Lower lobe of right lung (tissue), 2 donors: Measurements from ENCODE around the gene ZNF592. TPM values are rescaled to one million over a fixed set of nuclear protein-coding genes. Genes with fewer than 3 reads are reported as not detected.
"Not testable (repeated sequence)": the region's sequence is repeated elsewhere in the genome, so short reads cannot be mapped to it uniquely, and the experiment has no call there.

ENCODE experiments used
- ATAC-seq, 2 donors: fragments of 200-7000 bp; cut with Tn5 transposase; one replicate each; pipeline ENCODE4 v1.9.1; 2020 to 2022; ENCODE audit warnings: mild to moderate bottlenecking in 2 of 2, moderate library complexity in 2 of 2
- DNase-seq: peaks from one replicate; pipeline ENCODE4 v3.0.0-alpha.2; 2020
- H3K27ac ChIP-seq: fragments of 200-600 bp; one replicate; pipeline ENCODE4 v1.8.0; 2022
- H3K27me3 ChIP-seq: fragments of 200-600 bp; one replicate; pipeline ENCODE4 v1.8.0; 2022; ENCODE audit warnings: low read depth
- H3K36me3 ChIP-seq: fragments of 200-600 bp; one replicate; pipeline ENCODE4 v1.8.0; 2022; ENCODE audit warnings: mild to moderate bottlenecking
- H3K4me1 ChIP-seq: fragments of 200-600 bp; one replicate; pipeline ENCODE4 v1.8.0; 2022
- H3K4me3 ChIP-seq: fragments of 200-600 bp; one replicate; pipeline ENCODE4 v1.8.0; 2022; ENCODE audit warnings: mild to moderate bottlenecking
- H3K9me3 ChIP-seq: fragments of 200-600 bp; one replicate; pipeline ENCODE4 v1.8.0; 2022
- intact Hi-C: fragments of 100-400 bp; cut with DNase I; formaldehyde crosslinking; loops from one replicate; pipeline ENCODE4 v1.11.0; 2022
- total RNA-seq: library from RNA; stranded (reverse); fragmentation: NEBNext Ultra II Directional; extraction: Animal tissue kit (Norgen Biotek cat#: 25700); gene quantifications from one replicate; pipeline ENCODE4 v1.2.1, GENCODE V29; 2021
- TF ChIP-seq, protein P1 (sequence below): fragments of 200-600 bp; IDR thresholded peaks from one replicate; pipeline ENCODE4 v1.8.0; 2022; ENCODE audit warnings: antibody characterized with exemption, mild to moderate bottlenecking
- donor health status: DM: no; HTN: yes; CAD: no; lungs with severe emphysema.

ZNF592 gene
- total RNA-seq, 1 donor from 2014 or later, result 34.8 TPM

DNA sequence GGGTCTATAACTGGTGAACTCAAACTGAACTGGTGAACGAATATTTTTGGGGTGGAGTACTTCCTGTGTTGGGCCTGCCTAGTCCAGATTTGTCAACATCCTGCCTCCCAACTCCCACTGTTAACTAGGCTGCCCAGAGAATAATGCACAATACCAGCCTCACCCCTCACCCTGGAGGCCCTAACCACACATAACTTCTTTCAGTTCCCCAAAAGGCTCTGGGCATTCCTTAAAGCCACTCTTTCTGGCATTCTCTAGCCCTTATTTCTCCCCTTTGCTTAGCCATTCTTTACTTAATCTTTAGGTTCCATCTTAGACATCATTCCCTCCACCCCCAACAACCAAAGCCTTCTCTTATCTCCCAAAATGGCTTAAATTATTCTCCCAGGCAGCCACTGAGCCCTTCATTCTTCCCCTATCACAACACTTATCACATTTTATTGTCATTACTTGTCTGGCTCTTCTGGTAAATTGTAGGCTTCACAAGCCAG lies 23.3 kb upstream of the ZNF592 start:
- Histone ChIP-seq H3K4me3 (no peak overlapping the region), H3K9me3 (no peaks in the 10 kb centered on the region), H3K27me3 (no peaks in the 10 kb centered on the region), H3K36me3 (no peaks in the 10 kb centered on the region), H3K4me1 (peaks cover 25% of the 10 kb centered on the region), H3K27ac (peak overlapping the region; percentile 75)
- TF ChIP-seq, protein P1, sequence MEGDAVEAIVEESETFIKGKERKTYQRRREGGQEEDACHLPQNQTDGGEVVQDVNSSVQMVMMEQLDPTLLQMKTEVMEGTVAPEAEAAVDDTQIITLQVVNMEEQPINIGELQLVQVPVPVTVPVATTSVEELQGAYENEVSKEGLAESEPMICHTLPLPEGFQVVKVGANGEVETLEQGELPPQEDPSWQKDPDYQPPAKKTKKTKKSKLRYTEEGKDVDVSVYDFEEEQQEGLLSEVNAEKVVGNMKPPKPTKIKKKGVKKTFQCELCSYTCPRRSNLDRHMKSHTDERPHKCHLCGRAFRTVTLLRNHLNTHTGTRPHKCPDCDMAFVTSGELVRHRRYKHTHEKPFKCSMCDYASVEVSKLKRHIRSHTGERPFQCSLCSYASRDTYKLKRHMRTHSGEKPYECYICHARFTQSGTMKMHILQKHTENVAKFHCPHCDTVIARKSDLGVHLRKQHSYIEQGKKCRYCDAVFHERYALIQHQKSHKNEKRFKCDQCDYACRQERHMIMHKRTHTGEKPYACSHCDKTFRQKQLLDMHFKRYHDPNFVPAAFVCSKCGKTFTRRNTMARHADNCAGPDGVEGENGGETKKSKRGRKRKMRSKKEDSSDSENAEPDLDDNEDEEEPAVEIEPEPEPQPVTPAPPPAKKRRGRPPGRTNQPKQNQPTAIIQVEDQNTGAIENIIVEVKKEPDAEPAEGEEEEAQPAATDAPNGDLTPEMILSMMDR, result no peak
- intact Hi-C loops, result no loop called here
- DNase-seq, result peak; percentile 56
- ATAC-seq, result peak; percentile 82 to 90

GRCh38 chr15:84727429-84727828 lies 21.0 kb upstream of the ZNF592 start:
- Histone ChIP-seq H3K36me3 (no peaks in the 10 kb centered on the region), H3K4me3 (no peak overlapping the region), H3K27me3 (no peaks in the 10 kb centered on the region), H3K9me3 (no peaks in the 10 kb centered on the region), H3K4me1 (peaks cover 19% of the 10 kb centered on the region), H3K27ac (no peak overlapping the region)
- TF ChIP-seq, protein P1, result no peak
- intact Hi-C loops, result no loop called here
- no peak for ATAC-seq
- DNase-seq, result no peak

GRCh38 chr15:84731774-84732173 lies 16.6 kb upstream of the ZNF592 start:
- ATAC-seq, result no peak
- intact Hi-C loops, result no loop called here
- no peak overlapping the region for H3K4me3 ChIP-seq
- H3K27ac ChIP-seq, result no peak overlapping the region
- DNase-seq, result no peak
- H3K4me1 ChIP-seq, result peaks cover 21% of the 10 kb centered on the region
- H3K9me3 ChIP-seq, result no peaks in the 10 kb centered on the region
- H3K36me3 ChIP-seq, result no peaks in the 10 kb centered on the region
- TF ChIP-seq, protein P1, result no peak
- no peaks in the 10 kb centered on the region for H3K27me3 ChIP-seq

- peaks cover 21% of the 10 kb centered on the region for H3K4me1 ChIP-seq
Measured at GRCh38 chr15:84734794-84735479, 13.5 kb upstream of the ZNF592 start.

DNA sequence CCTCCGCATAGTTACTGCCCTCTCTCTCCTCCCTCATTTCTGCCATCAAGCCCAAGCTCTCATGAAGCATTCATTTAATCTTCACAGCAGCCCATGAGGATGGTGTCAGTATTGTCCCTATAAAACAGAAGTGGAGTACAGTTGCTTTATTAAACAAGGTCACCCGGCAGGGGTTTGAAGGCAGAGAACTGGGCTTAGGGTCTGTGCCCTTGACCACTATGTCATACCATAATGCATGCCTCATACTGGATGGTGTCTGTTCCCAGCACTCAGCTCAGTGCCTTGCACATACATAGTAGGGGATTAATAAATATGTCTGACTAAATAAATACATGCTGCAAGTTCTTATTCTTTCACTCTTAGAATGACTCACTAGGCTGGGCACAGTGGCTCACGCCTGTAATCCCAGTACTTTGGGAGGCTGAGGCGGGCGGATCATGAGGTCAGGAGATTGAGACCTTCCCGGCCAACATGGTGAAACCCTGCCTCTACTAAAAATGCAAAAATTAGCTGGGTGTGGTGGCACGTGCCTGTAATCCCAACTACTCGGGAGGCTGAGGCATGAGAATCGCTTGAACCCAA lies 12.8 kb upstream of the ZNF592 start:
- Histone ChIP-seq H3K4me1 (peaks cover 21% of the 10 kb centered on the region), H3K4me3 (peak overlapping the region; percentile 33), H3K27ac (peak overlapping the region; percentile 75)
- H3K9me3 ChIP-seq, intact Hi-C loops, H3K36me3 ChIP-seq, DNase-seq, H3K27me3 ChIP-seq: not testable (repeated sequence)
- ATAC-seq, result peak; percentile 53 to 61

More at GRCh38 chr15:84734794-84735479, 13.5 kb upstream of the ZNF592 start:
- peak; percentile 94 to 96 for ATAC-seq
- Histone ChIP-seq H3K9me3 (no peaks in the 10 kb centered on the region), H3K27me3 (no peaks in the 10 kb centered on the region), H3K4me3 (peak overlapping the region; percentile 33), H3K27ac (peak overlapping the region; percentile 75), H3K36me3 (no peaks in the 10 kb centered on the region)
- intact Hi-C loops, result no loop called here
- TF ChIP-seq, protein P1, result no peak
- peak; percentile 80 for DNase-seq

- intact Hi-C loops, result no loop called here
- Histone ChIP-seq H3K9me3 (no peaks in the 10 kb centered on the region), H3K36me3 (no peaks in the 10 kb centered on the region), H3K4me1 (peaks cover 21% of the 10 kb centered on the region), H3K4me3 (no peak overlapping the region), H3K27ac (no peak overlapping the region), H3K27me3 (no peaks in the 10 kb centered on the region)
- TF ChIP-seq, protein P1, result no peak
- ATAC-seq (no peak), DNase-seq (no peak)
Measured at GRCh38 chr15:84736375-84736774, 12.0 kb upstream of the ZNF592 start.
